HG03521 (cell line): ENCODE results near the gene ADAD2.

Source experiments
- ATAC-seq: cut with Tn5 transposase; IDR thresholded peaks from one replicate; pipeline ENCODE4 v1.9.1; 2021; ENCODE audit warnings: mild to moderate bottlenecking, moderate library complexity; ENCODE audit not compliant: unreplicated experiment

The ADAD2 gene

GRCh38 chr16:84244728-84245127, 53.8 kb downstream of the ADAD2 start:
- no peak for ATAC-seq

- no peak for ATAC-seq
Observed at GRCh38 chr16:84245956-84246678, 55.2 kb downstream of the ADAD2 start.

GRCh38 chr16:84246679-84247077, 55.7 kb downstream of the ADAD2 start:
- no peak for ATAC-seq
